Raji (cell line): Measurements from ENCODE around the gene ZC3H12C.

Experiments used
- POLR2A ChIP-seq: IDR thresholded peaks from 2 replicates; pipeline ENCODE4 v1.6.1; 2011; ENCODE audit warnings: low read depth, low read length, control low read depth; ENCODE audit not compliant: insufficient read depth

Gene ZC3H12C

DNA sequence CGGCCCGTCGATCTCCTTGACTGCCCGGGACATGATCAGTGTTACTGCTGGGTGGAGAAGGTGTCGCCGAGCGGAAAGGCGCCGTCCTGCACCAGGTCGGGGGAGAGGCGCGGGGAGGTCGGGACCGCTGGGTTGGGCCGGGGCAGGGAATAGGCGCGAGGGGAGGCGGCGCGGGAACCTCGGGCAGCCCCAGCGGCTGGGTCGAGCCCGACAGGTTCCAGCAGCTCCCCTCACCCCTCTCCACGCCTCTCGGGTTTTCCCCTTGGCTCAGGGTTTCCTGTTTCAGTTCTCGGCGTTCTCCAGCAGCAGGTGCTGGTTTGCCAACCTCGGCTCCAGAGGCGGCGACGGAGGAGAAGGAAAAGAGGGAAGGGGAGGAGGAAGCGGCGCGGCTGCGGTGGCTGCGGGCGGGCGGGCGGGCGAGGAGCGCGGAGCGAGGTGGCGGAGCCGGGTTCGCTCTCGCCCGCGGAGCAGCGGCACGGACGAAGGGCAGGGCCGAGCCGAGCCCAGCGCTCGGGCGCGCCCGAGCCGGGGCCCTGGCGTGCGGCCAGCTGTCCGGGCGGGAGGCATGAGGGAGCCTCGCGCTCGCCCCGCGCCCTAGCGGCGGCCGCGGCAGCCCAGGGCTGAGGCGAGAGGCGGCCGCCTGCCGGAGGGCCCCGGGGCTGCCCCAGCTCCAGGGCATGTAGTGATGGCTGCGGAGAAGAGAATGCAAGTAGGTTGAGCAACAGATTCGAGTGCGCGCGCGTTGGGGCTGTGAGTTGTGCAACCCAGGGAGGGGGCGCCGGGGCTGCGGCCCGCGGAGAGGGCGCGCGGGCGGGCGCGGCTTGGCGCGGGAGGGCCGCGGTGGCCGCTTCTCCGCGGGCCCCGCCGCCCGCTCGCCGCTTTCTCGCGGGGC is at the start of gene ZC3H12C:
TSS of gene ZC3H12C (plus strand) at position 878 of the 892 bp plus-strand sequence. CDS start 20 bp downstream, outside the sequence.
- no peak for TF ChIP-seq POLR2A

DNA sequence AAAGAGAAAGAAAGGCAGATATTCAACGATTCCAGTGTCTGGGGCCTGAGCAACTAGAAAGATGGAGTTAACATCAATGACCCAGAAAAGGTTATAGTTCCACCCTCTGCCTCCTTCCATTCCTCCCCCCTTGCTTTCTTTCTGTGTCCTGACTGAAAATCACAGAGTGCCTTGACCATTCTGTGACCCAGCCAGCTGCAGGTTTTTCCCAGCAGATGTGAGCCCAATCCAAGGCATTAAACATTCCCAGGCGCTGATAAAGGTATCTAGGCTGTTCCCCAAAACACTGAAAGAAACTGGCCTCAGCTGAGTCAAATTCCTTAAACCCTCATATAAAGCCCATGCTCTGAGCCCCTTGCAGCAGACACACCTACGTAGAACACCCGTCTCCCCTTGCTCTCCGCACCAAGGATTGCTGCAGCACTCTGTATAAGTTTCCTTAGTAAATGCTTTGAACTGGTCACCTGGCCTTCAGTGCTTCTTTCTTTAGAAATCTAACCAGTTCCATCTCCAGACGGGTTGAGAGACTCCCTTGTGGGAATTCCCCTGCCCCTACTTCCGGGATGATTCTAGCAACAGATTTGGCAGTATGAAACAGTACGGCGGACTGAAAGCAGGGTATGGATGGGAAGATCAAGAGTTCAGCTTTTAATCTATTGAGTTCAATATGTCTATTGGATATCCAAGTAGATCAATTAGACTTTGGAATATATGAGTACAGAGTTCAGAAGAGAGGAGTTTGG is 48.8 kb upstream of the ZC3H12C start:
- TF ChIP-seq POLR2A, result no peak

DNA sequence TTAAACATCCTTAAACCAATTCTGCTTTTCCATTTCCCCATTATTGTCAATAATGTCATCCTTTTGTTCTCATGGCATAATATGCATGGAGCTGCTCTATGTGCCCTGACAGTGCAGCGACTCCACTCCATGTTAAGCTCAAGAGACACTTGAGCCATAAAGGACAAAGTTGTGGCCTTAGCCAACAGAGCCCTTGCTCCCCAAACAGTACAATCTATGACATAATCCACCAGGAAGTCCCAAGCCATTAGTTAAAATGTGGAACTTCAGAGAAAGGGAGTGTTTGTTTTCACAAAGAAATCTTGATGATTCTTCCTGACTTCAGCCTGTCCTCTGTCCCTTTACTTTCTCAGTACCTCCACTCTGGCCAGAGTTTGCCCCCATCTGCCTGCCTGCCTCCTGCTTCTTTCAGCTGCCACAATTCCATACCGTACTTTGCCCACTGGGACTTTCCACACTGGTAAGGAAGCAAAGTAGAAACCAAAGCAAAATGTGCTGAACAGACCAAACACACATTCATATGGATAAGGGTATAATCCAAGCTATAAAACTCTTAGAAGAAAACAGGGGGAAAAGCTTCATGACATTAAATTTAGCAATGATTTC is 46.3 kb upstream of the ZC3H12C start:
- no peak for TF ChIP-seq POLR2A

DNA sequence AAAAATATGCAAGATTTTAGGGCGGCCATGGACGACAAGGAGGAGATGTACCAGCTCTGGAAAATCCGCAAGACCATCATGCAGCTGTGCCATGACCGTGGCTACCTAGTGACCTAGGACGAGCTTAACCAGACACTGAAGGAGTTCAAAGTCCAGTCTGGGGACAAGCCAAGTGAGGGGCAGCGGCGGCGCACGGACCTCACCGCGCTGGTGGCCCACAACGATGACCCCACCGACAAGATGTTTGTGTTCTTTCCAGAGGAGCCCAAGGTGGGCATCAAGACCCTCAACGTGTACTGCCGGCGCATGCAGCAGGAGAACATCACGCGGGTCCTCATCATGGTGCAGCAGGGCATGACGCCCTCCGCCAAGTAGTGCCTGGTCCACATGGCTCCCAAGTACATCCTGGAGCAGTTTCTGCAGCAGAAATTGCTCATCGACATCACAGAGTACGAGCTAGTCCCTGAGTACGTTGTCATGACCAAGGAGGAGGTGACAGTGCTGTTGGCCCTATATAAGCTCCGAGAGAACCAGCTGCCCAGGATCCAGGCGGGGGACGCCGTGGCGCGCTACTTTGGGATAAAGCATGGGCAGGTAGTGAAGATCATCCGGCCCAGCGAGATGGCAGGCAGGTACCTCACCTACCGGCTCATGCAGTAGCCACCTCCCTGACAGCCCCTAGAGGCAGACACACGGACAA is 43.5 kb upstream of the ZC3H12C start:
- TF ChIP-seq POLR2A, result no peak

DNA sequence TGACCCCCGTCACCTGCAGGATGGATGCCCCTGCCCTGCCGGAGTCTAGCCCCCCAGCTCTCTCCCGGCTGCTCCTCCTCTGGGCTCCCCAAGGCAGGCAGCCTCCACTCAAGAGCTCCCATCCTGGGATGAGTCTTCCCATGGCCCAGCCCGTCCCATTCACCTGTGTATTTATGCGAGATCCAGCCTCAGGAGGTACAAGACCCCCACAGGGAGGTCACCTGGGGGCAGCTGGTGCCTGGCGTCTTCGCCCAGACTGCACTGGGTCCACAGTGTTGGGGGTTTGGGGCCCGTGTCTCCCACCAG is 43.0 kb upstream of the ZC3H12C start:
- TF ChIP-seq POLR2A, result no peak

DNA sequence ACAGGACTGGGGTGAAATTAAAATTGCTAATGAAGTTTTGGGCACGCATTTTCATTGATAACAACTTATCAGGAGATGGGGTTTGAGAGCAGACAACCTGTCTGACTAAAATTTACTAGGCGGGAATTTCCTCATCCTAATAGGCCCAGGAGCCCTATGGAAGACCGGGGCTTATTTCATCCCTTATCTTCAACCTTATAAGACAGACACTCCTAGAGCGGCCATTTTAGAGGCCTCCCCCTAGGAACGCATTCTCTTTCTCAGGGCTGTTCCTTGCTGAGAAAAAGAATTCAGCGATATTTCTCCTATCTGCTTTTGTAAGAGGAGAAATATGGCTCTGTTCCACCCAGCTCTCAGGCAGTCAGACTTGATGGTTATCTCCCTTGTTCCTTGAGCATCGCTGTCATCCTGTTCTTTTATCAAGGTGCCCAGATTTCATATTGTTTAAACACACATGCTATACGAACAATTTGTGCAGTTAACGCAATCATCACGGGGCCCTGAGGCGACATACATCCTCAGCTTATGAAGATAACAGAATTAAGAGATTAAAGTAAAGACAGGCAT is 39.3 kb upstream of the ZC3H12C start:
- TF ChIP-seq POLR2A, result no peak

DNA sequence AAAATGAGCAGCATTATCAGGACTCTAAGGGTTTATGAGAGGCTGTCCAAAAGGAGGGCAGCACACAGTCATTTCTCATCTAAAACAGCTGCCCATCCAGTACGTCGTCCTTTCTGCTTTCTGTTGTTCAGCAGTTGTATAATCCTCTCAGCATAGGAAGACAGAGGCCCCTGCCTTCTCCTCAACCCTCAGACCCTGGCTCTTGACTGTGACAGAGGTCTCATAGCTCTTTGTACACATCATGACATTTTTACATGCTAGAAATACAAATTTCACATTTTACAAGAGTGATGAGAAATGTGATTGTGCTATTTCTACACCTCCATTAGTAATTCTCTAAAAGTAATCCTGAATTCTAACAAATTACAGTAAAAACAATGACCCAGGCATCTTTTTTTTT is 36.2 kb upstream of the ZC3H12C start:
- no peak for TF ChIP-seq POLR2A

DNA sequence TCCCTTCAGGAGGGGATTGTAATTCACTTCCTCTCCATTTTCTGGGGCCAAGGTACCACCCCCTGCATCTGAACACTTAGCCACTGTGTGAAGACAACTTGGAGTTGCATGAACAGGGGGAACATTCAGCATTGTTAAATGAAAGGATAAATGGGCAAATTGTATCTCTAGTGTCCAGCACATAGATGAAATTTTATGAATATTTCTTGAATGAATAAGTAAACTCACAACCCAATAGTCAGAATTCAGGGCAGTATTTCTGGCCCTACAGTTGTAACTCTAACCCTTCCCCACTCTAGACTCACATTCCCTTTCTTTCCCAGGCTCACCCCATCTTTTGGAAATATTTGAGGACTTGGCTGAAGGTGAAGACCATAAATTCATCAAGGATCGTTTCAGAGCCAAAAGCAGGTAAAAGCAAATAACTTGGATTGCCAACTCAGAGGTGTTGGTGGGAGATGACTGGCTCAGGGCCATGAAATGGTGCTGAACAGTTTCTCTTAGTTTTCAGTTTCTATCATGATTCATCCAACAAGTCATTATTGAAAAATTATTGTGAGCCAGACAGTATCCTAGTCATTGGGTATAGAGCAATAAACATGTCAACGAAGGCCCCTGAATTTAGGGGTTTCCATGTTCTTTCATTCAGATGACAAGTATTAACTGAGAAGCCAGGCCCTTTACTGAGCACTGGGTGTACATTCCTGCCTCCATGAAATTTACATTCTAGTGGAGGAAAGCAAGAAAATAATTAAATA is 33.3 kb upstream of the ZC3H12C start:
- no peak for TF ChIP-seq POLR2A

DNA sequence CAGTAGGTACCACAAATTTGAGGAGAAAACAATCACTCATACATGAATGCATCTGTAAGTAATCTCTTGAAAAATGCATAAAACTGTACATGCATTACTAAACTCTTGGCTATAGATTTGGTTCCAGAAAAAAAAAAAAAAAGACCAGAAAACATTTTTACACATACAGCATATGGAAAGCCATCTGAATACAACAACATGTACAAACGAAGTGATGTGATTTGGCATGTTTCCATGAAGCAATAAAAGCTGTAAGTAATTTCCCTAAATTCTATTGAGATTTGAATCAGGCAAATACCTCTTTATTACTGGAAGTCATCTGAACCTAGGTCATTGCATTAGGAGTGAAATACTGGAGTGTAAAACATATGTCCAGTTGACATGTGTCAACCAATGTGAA is 31.9 kb upstream of the ZC3H12C start:
- TF ChIP-seq POLR2A, result no peak

DNA sequence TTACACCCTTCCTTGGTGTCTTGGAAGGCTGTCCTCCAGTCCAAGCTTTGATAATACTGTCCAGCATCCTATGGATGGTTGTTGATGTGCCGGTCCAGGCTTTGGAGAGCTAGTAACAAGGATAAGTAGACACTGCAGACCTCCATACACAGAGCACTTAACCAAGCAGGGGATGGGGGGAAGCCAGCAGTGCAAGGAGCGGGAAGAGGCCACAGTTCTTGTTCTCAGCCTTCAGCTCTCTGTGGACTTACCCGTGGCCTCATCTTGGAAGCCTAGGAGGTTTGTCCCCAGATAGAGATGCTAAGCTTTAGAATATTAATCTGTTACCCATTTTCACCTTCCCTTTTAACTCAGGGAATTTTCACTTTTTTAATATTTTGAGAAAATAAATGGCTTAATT is 30.9 kb upstream of the ZC3H12C start:
- TF ChIP-seq POLR2A, result no peak

DNA sequence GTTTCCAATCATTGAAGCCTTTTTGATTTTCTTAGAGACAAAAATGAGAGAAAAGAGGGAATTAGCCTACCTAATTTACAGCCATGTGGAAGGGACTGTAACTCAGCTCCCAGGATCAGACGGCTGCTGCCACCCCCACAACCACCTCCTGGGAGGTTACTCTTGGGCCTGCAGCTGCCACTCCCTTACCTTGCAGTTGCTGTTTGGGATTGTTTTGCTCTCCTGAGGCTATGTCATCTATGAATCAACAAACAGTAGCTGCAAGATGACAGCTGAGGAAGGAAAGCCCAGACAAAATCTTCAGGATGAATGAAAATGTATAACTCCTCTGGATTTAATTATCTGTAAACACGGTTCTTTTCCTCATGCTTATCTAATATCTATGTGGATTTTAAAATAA is 28.0 kb upstream of the ZC3H12C start:
- no peak for TF ChIP-seq POLR2A

DNA sequence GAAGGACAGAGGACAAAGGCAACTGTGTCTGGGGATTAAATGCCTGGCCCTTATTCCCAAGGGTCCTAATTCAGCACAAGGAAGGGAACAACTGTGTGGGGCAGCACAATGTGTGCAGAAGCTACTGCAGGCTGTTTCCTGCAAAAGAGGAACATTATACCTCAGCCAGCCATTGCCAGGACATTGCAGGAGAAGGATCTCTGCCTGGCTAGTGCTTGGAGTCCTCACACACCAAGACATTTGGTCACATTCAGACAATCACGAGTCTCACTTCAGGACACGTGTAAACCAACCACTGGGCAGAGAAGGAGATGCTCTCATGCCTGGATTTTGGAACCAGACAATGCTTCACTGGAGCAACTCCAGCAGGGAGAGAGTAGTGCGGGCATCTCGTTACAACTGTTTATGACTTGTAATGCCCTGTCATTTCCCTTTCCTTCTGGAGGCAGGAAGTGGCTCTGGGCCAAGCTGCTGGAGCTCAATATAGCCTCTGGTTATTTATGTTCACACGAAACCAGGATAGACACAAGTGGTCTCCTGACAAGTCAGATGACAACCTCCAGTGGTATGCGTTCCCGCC is 23.9 kb upstream of the ZC3H12C start:
- no peak for TF ChIP-seq POLR2A

DNA sequence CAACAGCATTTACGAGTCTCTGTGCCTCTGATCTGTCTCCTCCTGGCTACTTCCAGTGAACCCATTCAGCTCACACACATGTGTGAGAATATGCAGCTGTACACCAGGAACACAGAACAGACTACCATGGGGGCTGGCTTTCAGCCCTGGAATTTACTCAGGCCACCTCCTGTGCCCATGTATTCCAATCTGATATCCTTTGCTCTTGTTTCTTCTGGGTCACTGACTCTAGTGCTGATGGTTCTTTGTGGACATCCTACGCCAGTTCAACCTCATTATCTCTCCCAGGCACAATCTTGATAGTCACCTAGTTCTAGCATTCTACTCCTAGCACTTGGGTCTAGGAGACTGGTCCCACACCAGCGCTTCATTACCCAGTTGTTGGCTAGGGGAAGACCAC is 23.0 kb upstream of the ZC3H12C start:
- no peak for TF ChIP-seq POLR2A

DNA sequence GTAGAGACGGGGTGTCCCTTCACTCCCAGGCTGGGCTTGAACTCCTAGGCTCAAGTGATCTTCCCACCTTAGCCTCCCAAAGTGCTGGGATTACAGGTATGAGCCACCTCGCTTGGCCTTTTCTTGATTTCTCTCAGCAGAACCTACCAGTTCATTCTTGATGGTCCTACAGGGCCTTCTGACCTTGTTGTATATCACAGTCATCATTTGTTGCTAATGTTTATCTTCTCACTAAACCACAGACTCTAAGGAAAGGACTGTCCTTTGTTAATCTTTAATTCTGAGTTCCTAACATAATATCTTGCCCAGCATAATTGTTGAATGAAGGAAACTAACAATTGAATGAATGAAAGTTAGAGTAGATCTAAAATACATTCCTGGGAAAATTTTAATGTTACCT is 22.0 kb upstream of the ZC3H12C start:
- no peak for TF ChIP-seq POLR2A
